Measurements from ENCODE around the gene LENG1. TPM values are rescaled to one million over a fixed set of nuclear protein-coding genes. Genes with fewer than 3 reads are reported as not detected.
A peak's percentile ranks its signal among the peaks of the same experiment; 100 is the strongest.
"Not testable (repeated sequence)": the region's sequence is repeated elsewhere in the genome, so short reads cannot be mapped to it uniquely, and the experiment has no call there.

LENG1 gene
- total RNA-seq, 2 experiments from 2014 or later, result 3.3 to 4.0 TPM

- ATAC-seq (no peak), DNase-seq (no peak)
- no peaks in the 10 kb centered on the region for H3K9me3 Mint-ChIP-seq
- H3K4me3 Mint-ChIP-seq, result peak overlapping the region; percentile 87
- peaks cover 56% of the 10 kb centered on the region for H3K4me1 Mint-ChIP-seq (ENCODE audit: low read depth)
- TF ChIP-seq CTCF (IDR thresholded peaks at IDR 0.05), result no peak
- ChIA-PET POLR2A (interaction anchor here (0.8 to 18.7 kb wide), 10 partner anchors 4 to 1053 kb away, joined by 3 to 419 read pairs (median 10); partner anchors contain the start of genes LENG1, MBOAT7, PRPF31 and RPS9), CTCF (interaction anchor here (1.9 kb wide), 1 partner anchor 13 kb away, joined by 5 read pairs; the partner anchor contains the start of gene MBOAT7)
- H3K36me3 Mint-ChIP-seq (ENCODE audit: low read depth), result peaks cover 63% of the 10 kb centered on the region
- intact Hi-C loops (cut with micrococcal nuclease), result no loop called here
- H3K27ac Mint-ChIP-seq, result peak overlapping the region; percentile 99
- H3K27me3 Mint-ChIP-seq, result no peaks in the 10 kb centered on the region
These were observed 42.5 kb upstream of the LENG1 start for GRCh38 chr19:54201980-54202379.

DNA sequence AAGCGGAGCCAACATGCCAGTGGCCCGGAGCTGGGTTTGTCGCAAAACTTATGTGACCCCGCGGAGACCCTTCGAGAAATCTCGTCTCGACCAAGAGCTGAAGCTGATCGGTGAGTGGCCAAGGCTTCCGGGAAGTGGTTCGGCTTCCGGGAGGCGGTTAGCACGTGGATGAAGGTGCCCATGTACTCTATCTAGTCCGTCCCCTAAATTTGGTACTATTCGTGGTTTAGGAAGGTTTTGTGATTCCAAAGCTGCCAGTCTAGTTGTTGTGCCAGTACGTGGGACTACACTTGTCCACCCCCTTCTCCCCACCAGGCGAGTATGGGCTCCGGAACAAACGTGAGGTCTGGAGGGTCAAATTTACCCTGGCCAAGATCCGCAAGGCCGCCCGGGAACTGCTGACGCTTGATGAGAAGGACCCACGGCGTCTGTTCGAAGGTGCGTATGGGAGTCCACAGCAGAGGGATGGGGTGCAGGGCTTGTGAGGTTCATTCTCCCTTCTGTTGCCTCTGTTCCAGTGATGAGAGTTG lies 41.7 kb upstream of the LENG1 start:
- H3K36me3 Mint-ChIP-seq (ENCODE audit: low read depth), result peaks cover 56% of the 10 kb centered on the region
- ChIA-PET POLR2A (interaction anchor here (0.6 to 18.7 kb wide), 21 partner anchors 5 to 1054 kb away, joined by 3 to 419 read pairs (median 5); partner anchors contain the start of genes CNOT3, LENG1, LENG8 and LENG9), CTCF (interaction anchor here (0.8 to 1.9 kb wide), 2 partner anchors 13 to 65 kb away, joined by 3 to 5 read pairs; partner anchors contain the start of gene MBOAT7)
- no peak for DNase-seq
- no peak for ATAC-seq
- H3K9me3 Mint-ChIP-seq, result no peaks in the 10 kb centered on the region
- H3K27me3 Mint-ChIP-seq, result no peaks in the 10 kb centered on the region
- peak overlapping the region; percentile 87 for H3K4me3 Mint-ChIP-seq
- H3K4me1 Mint-ChIP-seq (ENCODE audit: low read depth), result peaks cover 49% of the 10 kb centered on the region
- H3K27ac Mint-ChIP-seq, result peak overlapping the region; percentile 99
- no peak for TF ChIP-seq CTCF (IDR thresholded peaks at IDR 0.05)
- intact Hi-C loops (cut with micrococcal nuclease), result no loop called here

GRCh38 chr19:54199401-54199800 lies 39.9 kb upstream of the LENG1 start:
- intact Hi-C loops (cut with micrococcal nuclease), result no loop called here
- Mint-ChIP-seq H3K4me3 (peak overlapping the region; percentile 87), H3K27ac (peak overlapping the region; percentile 83), H3K4me1 (ENCODE audit: low read depth) (peaks cover 31% of the 10 kb centered on the region), H3K27me3 (no peaks in the 10 kb centered on the region), H3K9me3 (no peaks in the 10 kb centered on the region), H3K36me3 (ENCODE audit: low read depth) (peaks cover 42% of the 10 kb centered on the region)
- ATAC-seq (no peak), DNase-seq (no peak)
- POLR2A ChIA-PET, result interaction anchor here (0.9 to 18.7 kb wide), 7 partner anchors 5 to 84 kb away, joined by 3 to 419 read pairs (median 18); partner anchors contain the start of genes LENG1, MBOAT7, PRPF31 and RPS9
- CTCF ChIA-PET, result interaction anchor here (0.8 to 1.4 kb wide), 3 partner anchors 9 to 31 kb away, joined by 3 to 4 read pairs (median 3); partner anchors contain the start of genes MBOAT7 and TSEN34
- TF ChIP-seq CTCF (IDR thresholded peaks at IDR 0.05), result no peak

DNA sequence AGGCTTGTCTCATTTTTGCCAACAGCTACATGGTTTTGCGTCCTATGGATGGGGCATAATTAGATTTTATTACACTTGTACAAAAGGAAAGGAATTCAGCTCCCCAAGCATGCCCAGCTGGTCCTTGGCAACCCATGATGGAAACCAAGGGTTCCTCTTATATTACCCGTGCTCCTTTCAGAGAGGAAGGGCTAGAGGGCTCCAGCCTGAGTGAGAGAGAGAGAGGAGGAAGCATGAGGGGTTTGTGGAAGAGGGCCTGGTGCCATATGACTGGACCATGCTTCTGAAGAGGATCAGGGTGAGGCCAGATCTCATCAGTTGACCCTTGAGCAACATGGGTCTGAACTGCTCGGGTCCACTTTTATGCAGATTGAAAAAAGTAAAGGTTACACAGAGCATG lies 37.6 kb upstream of the LENG1 start:
- Mint-ChIP-seq H3K9me3 (no peaks in the 10 kb centered on the region), H3K4me3 (no peak overlapping the region), H3K27me3 (no peaks in the 10 kb centered on the region), H3K36me3 (ENCODE audit: low read depth) (peaks cover 27% of the 10 kb centered on the region), H3K27ac (peak overlapping the region; percentile 52), H3K4me1 (ENCODE audit: low read depth) (peaks cover 16% of the 10 kb centered on the region)
- DNase-seq (no peak), ATAC-seq (no peak)
- CTCF ChIA-PET, result interaction anchor here (1.3 kb wide), 1 partner anchor 29 kb away, joined by 3 read pairs; no protein-coding TSS in a partner anchor
- POLR2A ChIA-PET, result interaction anchor here (18.7 kb wide), 1 partner anchor 9 kb away, joined by 419 read pairs; the partner anchor contains the start of gene RPS9
- intact Hi-C loops (cut with micrococcal nuclease), result no loop called here
- TF ChIP-seq CTCF (IDR thresholded peaks at IDR 0.05), result no peak

DNA sequence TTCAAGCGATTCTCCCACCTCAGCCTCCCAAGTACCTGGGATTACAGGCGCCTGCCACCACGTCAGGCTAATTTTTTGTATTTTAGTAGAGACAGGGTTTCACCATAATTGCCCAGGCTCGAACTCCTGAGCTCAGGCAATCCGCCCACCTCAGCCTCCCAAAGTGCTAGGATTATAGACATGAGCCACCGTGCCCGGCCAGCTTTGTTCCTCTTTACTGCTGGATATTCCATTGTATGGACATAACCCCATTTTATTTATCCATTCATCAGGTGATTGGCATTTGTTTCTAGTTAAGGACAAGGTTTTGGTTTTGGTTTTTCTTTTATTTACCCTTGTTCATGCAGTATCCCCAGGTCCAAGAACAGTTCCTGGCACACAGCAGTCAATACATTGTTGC lies 37.0 kb upstream of the LENG1 start:
- intact Hi-C loops (cut with micrococcal nuclease), result no loop called here
- no peaks in the 10 kb centered on the region for H3K9me3 Mint-ChIP-seq
- ChIA-PET CTCF (interaction anchor here (1.3 kb wide), 1 partner anchor 28 kb away, joined by 3 read pairs; no protein-coding TSS in a partner anchor), POLR2A (interaction anchor here (18.7 kb wide), 1 partner anchor 9 kb away, joined by 419 read pairs; the partner anchor contains the start of gene RPS9)
- DNase-seq (no peak), ATAC-seq (no peak)
- H3K4me1 Mint-ChIP-seq (ENCODE audit: low read depth), result peaks cover 18% of the 10 kb centered on the region
- no peak overlapping the region for H3K27ac Mint-ChIP-seq
- H3K27me3 Mint-ChIP-seq, result no peaks in the 10 kb centered on the region
- TF ChIP-seq CTCF (IDR thresholded peaks at IDR 0.05), result no peak
- H3K4me3 Mint-ChIP-seq, result no peak overlapping the region
- H3K36me3 Mint-ChIP-seq (ENCODE audit: low read depth), result peaks cover 24% of the 10 kb centered on the region

DNA sequence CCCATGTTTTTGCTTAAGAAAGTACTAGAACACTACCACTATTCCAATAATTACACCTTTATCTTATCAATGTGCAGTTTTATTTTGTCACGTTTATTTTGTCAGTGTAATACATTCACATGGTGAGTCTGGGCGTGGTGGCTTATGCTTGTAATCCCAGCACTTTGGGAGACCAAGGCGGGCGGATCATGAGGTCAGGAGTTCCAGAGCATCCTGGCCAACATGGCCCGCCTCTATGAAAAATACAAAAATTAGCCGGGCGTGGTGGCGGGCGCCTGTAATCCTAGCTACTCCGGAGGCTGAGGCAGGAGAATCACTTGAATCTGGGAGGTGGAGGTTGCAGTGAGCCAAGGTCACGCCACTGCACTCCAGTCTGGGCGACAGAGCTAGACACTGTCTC lies 34.9 kb upstream of the LENG1 start:
- intact Hi-C loops (cut with micrococcal nuclease); ATAC-seq; H3K27me3 Mint-ChIP-seq; DNase-seq; H3K9me3 Mint-ChIP-seq; H3K27ac Mint-ChIP-seq; H3K4me3 Mint-ChIP-seq; CTCF ChIA-PET: not testable (repeated sequence)
- POLR2A ChIA-PET, result interaction anchor here (18.7 kb wide), 1 partner anchor 11 kb away, joined by 419 read pairs; the partner anchor contains the start of gene RPS9
- Mint-ChIP-seq H3K36me3 (ENCODE audit: low read depth) (peaks cover 16% of the 10 kb centered on the region), H3K4me1 (ENCODE audit: low read depth) (peaks cover 16% of the 10 kb centered on the region)
